GM20431 (cell line): ENCODE data around the gene PPM1L.

ENCODE experiments used
- in situ Hi-C: fragments of 300-500 bp; cut with MseI, MboI; formaldehyde crosslinking; loops from one replicate; pipeline ENCODE4 v1.15.0; 2020; ENCODE audit warnings: low sequenced_read_pairs; ENCODE audit not compliant: unreplicated experiment

Gene PPM1L

DNA sequence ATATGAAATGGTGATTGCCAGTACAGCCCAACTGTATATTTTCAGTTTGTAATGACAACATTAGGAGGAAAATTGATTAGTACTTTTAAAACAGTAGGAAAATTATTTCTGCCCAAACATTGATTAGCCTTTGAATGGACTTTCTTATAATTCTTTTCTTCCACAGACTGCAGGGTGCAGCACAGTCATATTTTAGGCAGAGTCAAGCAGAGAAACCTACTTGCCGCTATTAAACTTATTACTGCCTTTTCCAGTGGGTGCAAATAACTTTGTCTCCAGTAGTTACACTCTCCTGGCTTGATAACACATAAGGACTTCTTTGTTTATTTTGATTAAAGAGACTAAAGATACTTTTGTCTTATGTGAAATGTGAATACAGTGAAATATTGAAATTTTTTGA is 85.4 kb downstream of the PPM1L start:
- in situ Hi-C loops = no loop called here

DNA sequence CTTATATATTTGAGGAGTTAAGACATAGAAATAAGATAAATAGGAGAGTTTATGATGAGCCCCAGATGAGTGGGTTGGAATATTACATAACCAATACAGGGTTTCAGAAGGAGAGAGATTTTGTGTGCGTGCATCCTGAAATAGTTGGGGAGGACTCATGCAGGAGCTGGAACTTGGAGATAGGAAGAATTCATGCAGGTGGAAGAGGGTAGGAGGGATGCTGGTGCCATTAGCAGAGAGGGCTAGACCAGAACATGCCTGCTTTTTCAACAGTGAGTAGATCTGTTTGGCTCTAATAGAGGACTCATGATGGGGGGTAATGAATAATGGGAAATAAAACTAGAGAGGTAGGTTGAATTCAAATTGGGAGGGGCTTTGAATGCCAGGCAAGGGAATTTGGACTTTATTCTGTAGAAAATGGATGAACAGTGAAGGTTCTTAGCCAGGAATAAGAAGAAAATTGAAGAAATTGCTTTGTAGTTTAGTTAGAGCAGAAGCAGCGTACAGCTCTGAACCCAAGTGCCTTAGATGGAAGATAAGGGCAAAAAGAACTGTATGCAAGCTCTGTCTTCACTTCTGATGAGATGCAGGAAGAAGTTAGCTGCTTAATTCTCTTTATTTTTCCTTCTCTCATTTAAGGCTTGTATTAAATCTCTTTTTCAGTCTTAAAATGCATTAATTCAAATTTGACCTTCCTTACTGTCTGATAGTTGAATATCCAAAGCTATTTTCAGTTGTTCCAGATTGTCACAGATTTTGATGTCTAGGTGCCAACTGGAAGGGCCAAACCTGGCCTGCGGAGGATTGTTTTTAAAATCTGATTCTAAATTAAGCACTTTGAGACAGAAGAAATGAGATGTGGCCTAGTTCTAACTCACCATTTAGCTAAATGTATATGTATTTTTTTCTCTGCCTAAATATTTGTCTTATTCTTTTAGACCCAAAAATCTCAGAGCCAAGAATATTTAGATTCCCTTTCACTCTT is 86.3 kb downstream of the PPM1L start:
- in situ Hi-C loops = no loop called here

DNA sequence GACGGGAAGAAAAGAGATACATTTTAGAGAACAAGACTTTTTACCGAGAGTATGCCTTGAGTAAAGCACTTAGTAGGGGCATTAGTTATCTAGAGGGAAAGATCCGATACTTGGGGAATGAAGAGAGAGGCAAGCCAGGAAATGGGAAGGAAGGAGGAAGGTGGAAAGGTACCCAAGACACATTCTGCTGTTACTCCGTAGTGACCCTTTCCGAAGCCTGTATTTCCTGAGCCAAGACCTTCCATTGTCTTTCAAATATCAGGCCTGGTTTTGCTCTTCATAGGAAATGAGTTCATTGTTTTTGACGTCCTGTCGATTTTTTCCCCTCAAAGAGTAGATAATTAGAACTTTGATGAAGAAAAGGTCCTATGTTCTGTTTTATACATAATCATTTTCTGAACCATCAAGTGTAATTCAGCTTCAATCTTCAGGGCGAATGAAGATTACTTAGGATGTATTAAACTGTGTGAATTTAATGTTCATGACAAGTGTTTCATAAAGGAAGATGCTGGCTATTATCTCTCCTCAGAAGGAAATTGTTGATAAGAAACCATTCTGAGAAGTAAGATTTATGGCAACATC is 95.7 kb downstream of the PPM1L start:
- in situ Hi-C loops = no loop called here

DNA sequence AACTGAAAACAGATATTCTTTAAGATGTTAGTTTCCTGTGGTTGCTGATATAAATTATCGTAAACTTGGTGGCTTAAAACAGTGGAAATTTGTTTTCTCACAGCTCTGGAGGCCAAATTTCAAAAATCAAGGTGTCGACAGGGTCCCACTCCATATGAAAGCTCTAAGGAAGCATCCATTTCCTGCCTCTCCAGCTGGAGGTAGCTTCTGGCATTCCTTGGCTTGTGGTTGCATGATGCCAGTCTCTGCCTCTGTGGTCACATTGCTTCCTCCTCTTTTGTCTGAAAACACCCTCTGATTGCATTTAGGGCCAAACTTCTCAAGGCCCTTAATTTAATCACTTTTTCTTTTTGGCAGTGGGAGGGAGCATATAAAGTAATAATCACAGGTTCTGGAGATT is 96.8 kb downstream of the PPM1L start:
- in situ Hi-C loops = no loop called here

DNA sequence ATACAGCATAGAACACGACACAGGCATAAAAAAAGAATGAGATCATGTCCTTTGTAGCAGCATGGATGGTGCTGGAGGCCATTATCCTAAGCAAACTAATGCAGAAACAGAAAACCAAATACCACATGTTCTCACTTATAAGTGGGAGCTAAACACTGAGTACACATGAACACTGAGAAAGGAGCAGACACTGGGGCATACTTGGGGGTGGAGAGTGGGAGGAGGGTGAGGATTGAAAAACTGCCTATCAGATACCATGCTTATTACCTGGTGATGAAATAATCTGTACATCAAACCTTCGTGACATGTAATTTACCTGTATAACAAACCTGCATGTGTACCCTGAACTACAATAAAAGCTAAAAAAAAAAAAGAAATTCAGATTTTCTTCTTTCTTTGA is 100.4 kb downstream of the PPM1L start:
- in situ Hi-C loops = no loop called here

DNA sequence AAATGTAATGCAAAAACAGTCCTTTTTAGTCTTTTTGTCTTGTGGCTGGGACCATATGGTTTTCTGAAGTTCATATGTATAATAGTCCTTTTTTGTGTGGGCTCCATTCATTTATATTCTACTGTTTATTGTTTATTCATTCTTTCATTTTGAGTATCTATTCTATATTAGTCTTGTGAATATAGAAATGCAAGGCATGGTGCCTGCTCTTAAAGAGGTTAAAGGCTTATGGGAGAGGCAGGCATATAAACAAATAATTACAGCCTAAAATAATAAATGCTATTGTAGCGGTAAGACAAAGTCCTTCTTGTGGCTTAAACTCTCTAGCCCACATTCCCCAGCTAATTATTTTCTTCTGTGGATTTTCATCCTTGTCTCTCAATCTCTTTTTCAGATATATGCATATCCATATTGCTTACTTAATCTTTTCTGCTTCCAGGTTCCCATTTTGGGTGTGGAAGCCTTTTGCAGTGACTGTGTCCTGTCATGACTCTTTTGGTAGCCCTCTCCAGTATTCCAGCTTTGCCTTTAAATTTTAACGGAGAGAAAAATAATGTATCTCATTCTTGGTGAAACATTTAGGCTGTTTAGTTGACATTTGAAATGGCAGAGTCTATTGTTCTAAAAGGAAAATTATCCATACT is 101.6 kb downstream of the PPM1L start:
- in situ Hi-C loops = no loop called here

DNA sequence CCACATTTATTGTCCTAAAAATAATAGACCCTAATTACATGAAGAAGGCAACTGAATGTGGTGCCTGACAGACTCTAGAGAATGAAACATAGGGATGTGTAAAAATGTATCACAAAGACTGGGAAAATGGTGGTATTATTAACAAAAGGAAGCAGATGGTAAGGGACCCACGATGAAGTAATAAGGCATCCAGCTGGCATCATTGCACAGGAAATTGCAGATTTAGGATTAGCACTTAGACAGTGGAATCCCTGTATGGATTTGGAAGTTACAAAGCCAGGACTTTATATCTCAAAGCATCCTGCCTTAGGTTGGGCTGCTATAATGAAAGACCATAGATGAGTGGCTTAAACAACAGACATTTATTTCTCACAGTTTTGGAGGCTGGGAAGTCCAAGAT is 104.3 kb downstream of the PPM1L start:
- in situ Hi-C loops = no loop called here

DNA sequence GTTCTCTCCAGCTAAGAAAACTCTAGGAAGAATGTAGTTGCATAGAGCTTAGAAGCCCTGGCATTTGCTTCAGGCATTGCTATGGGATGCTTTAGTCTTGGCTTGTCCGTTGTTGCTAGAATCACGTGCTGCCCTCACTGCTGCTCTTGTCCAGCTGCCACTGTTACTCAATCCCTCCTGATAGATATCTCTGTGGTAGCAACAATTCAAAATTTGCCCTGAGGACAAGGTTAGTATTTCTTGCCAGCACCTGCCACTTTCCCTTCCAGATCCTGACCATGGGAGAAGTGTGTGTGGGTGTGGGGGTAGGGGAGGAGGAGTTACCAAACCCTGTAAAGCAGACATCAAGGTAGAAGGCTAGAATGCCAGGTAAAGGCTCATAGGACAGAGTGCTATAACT is 113.8 kb downstream of the PPM1L start:
- in situ Hi-C loops = no loop called here

DNA sequence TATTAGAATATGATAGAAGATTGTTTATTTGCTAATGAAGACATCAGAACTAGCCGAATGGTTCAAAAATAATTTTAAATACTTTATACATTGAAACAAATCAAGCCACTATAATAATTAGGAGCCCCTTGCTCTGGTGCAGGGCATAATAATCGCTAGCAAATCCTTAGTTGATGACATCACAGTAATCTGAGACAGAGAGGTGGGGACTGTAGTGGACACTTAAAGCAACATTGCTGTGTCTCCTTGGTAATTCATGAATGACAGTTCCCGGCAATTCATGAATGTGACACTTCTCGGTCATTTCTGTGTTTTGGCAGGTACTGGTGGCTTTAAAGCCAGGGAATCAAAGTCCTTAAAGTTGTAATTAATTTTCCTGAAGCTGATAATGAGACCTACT is 114.3 kb downstream of the PPM1L start:
- in situ Hi-C loops = no loop called here

DNA sequence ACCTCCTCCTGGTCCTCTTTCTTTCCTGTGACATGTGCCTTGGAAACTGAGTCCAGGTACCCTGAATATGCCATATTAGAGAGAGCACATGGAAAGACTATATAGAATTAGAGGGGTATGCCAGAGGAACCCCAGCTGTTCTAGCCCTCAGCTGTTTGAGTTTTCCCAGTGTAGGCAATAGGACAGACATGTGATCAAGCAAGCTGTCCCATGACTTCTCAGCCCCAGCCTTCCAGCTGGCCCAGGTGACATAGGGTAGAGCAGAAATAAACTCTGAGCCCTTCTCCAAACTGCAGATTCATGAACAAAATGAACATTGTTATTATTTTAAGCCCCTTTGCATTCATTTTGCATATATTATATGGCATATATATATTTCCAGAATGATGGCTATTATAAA is 118.7 kb downstream of the PPM1L start:
- in situ Hi-C loops = no loop called here

DNA sequence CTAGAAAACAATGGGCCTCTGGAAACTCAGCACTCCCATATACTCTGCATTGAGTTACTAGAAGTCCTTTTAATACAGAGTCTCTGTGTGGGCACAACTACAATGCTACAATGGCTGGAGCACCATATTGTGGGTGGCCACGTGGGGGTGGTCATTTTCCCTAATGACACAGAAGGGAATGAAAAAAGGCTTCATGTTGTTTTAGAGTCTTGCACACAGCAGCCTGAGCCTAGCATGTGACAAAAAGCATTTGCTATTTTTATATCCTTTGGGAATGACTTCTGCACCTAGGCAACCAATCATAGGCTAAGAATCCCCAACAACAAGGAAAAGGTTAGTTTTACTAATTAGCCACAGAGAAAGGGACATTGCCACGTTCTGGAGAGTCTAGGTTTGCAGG is 120.6 kb downstream of the PPM1L start:
- in situ Hi-C loops = no loop called here

DNA sequence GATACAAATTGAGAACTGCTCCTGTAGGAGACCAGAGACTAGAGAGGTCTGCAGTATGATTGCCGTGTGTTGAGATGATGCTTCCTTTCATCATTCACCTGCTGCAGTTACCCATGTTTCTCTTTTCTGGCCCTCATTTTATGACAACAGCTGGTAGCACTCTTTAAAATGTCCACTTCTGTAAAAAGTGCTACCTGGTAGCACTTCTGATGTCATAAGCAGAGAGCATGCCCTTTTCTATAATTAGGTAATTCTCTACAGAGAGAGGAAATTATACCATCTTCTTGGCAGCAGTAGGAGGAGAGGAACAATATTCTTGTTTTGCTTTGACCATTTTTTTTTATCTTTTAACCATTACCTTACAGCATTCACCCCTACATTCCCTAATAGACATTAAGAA is 123.8 kb downstream of the PPM1L start:
- in situ Hi-C loops = no loop called here

DNA sequence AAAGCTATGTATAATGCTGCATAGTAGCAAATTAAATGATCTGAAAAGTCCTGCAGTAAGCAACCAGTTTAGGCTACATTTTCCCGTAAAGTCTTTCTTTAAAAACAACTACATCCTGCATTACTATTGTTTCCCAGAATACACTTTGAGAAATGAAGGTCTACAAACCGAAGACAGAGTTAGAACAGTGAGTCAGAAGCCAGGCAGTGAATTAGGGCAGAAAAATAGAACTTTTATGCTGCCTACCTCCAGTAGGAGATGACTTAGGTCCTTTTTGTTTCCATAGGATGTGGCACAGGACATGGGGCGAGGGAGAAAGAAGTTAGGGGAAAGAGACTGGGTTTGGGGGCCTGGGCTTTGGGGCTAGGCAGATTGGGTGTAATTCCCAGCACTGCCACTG is 127.3 kb downstream of the PPM1L start:
- in situ Hi-C loops = no loop called here

DNA sequence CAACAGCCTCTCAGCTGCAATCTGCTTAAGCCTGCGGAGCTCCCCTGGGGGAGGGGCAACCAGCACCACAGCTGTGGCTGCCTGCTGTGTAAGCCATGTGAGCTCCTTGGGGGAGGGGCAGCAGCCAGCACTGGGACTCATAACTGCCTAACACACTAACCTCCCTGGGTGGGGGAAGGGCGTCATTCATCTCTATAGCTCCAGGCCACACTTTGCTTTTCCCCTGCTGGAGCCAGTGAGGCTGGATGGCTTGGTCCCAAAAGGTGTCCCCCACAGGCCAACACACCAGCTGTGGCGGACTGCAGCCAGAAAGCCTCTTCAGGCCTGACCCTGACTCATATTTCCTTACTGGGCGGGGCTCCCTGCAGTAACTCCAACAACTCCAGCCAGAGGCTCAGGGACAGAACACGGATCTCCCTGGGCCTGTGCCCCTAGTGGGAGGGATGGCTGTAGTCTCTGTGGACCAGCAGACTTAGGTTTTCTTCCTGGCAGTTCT is 129.8 kb downstream of the PPM1L start:
- in situ Hi-C loops = no loop called here

DNA sequence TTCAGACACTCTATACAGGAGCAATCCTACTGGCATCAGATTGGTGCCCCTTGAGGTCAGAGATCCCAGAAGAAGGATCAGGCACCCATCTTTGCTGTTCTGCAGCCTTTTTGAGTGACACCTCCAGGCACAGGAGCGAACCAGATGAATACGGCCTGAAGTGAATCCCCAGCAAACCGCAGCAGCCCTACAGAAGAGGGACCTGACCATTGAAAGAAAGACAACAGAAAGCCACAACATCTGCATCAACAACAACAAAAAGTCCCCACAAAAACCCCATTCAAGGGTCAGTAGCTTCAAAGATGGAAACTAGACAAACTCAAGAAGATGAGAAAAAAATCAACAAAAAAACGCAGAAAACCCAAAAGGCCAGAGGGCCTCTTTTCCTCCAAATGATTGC is 130.4 kb downstream of the PPM1L start:
- in situ Hi-C loops = no loop called here

DNA sequence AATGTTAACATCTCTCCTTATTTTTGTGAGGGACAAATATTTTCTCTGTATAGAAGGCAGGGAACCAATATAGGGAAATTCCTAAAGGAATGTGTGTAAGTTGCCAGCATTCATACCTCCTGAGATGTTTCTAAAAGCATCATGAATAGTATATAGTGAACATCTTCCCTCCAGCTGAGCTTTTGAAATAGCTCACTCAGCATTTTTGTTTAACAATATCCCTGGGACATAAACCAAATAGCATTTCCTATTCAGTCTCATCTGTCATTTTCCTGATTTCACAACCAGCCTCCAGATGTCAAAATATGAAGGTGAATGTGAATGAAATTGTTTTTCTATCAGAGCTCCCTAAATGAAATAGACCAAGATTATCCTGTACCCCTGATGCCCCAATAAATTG is 137.2 kb downstream of the PPM1L start:
- in situ Hi-C loops = no loop called here

DNA sequence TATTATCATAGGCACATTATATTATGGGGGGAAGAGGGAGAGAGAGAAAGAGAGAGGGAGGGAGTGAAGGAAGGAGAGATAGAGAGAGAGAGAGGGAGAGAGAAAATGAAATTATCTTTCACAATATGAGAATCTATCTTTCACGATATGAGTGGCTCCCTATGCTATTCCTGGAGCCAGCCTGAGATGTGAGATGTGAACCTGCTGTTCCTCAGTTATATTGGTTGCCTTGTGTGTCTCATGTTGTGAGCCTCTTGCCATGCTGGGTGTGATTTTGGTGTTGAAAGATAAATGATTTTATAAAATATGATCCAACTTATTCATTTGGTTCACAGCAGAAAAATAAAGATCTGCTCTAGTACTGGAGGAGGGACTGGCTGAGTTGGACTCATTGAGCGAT is 148.7 kb downstream of the PPM1L start:
- in situ Hi-C loops = no loop called here

DNA sequence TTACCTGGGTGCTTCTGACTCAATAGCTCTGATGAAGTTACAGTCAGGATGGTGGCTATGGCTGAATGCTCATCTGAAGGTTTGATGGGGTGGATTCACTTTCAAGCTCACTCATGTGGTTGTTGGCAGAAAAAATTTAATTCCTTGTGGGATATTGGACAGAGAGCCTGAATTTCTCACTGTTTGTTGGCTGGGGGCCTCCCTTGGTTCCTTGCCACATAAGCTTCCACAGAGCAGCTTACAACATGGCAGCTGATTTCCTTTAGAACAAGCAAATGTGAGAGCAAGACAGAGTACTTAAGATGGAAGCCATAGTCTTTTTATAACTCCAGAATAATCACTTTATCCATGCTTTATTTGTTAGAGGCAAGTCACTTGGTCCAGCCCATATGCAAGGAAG is 150.6 kb downstream of the PPM1L start:
- in situ Hi-C loops = no loop called here

DNA sequence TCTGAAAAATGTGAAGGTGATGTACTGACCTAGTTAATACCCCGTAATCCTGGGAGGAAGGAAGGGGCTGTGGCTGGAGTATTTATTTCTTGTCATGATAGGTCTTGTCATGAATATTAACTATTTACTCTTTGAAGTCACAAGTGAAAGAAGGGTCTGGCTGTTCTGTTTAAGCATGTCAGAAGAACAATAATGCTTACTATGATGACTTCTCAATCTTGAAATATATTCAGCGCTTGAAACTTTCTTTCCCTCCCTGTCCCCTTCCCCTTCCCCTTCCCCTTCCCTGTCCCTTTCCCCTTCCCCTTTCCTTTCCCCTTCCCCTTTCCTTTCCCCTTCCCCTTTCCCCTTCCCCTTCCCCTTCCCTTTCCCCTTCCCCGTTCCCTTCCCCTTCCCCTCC is 153.9 kb downstream of the PPM1L start:
- in situ Hi-C loops = no loop called here

DNA sequence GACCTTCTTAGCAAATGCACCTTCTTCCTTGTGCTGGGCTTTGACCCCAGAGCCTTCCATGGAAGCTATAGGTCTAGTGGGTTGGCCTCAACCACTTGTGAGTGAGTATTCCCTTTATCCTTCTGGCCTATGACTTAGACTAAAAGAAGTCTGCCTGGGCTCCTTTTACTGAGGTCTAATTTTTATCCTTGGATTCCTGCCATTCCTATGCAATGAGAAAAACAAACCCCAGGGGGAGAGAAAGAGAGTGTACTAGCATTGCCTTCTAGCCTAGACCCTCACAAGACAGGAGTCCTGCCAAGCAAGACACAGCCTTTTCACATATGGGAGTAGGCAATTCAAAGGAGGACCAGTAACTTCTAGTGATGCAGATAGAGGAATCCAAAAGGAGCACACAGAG is 155.4 kb downstream of the PPM1L start:
- in situ Hi-C loops = no loop called here

DNA sequence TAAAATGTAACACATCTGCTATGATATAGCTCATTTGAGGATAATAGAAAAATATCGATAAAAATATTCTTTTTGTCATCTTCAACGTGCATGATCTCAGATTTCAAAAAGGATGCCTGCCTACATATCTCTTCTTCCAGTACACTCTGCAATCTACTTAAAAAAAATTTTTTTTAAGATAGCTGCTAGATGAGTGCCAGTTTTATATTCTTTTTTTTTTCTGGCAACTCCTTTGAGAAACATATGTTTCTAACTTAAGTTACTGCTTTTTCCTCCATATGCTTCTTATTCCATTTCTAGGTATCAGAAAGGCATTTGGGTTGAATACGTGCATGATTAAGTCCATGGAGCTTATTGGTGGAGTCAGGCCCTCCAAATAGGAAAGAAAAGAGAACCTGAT is 160.4 kb downstream of the PPM1L start:
- in situ Hi-C loops = no loop called here
